HL-60 (cell line): Measurements from ENCODE around the gene PREB.

Experiments used
- CTCF ChIP-seq: IDR thresholded peaks from one replicate; pipeline ENCODE4 v1.5.1; 2011; ENCODE audit warnings: low read length, control low read depth, inconsistent platforms; ENCODE audit not compliant: insufficient read depth
- GABPA ChIP-seq: IDR thresholded peaks from 2 replicates; pipeline ENCODE4 v1.6.1; 2012; ENCODE audit warnings: low read depth
- POLR2AphosphoS5 ChIP-seq: IDR thresholded peaks from 2 replicates; pipeline ENCODE4 v1.6.1; 2012; ENCODE audit warnings: low read depth
- REST ChIP-seq: IDR thresholded peaks from 2 replicates; pipeline ENCODE4 v1.6.1; 2012; ENCODE audit warnings: low read depth; ENCODE audit not compliant: insufficient replicate concordance
- SPI1 ChIP-seq: IDR thresholded peaks from 2 replicates; pipeline ENCODE4 v1.6.1; 2012; ENCODE audit warnings: low read depth, mild to moderate bottlenecking, borderline replicate concordance

- no peak for TF ChIP-seq CTCF
- TF ChIP-seq REST, result no peak
- no peak for TF ChIP-seq POLR2AphosphoS5
- no peak for TF ChIP-seq GABPA
- TF ChIP-seq SPI1, result no peak
Observed at GRCh38 chr2:27145682-27146081, 11.2 kb upstream of the PREB start.
